Astrocyte of the cerebellum (primary cell): ENCODE data around the gene ARL5C.

ENCODE experiments used
- DNase-seq: peaks from one replicate; pipeline ENCODE4 v3.0.0-alpha.2; 2011; ENCODE audit warnings: low read depth
- H3K4me3 ChIP-seq: 2 replicates; pipeline ENCODE4 v1.5.1; 2011; ENCODE audit warnings: mild to moderate bottlenecking, low read depth, low read length, moderate library complexity
- CTCF ChIP-seq: IDR thresholded peaks from 2 replicates; pipeline ENCODE4 v1.5.1; 2012; ENCODE audit warnings: low read length, low read depth, moderate library complexity, mild to moderate bottlenecking; ENCODE audit errors: missing control alignments
- in situ Hi-C: cut with HindIII; loops from 2 replicates; pipeline ENCODE4 v1.10.0; 2017; ENCODE audit warnings: low sequenced_read_pairs

Gene ARL5C

GRCh38 chr17:39139561-39139960, 26.4 kb downstream of the ARL5C start:
- TF ChIP-seq CTCF: no peak
- in situ Hi-C loops: no loop called here
- DNase-seq: no peak
- H3K4me3 ChIP-seq: no peak overlapping the region

GRCh38 chr17:39139161-39139511, 26.8 kb downstream of the ARL5C start:
- no peak for DNase-seq
- no peak for TF ChIP-seq CTCF
- no peak overlapping the region for H3K4me3 ChIP-seq

GRCh38 chr17:39138431-39139160, 27.4 kb downstream of the ARL5C start:
- no peak overlapping the region for H3K4me3 ChIP-seq
- in situ Hi-C loops: no loop called here
- no peak for TF ChIP-seq CTCF

More at GRCh38 chr17:39139161-39139511, 26.8 kb downstream of the ARL5C start:
- in situ Hi-C loops: no loop called here

GRCh38 chr17:39134878-39135277, 31.1 kb downstream of the ARL5C start:
- in situ Hi-C loops: no loop called here
- no peak for DNase-seq
- no peak for TF ChIP-seq CTCF

More at GRCh38 chr17:39138431-39139160, 27.4 kb downstream of the ARL5C start:
- DNase-seq: no peak

GRCh38 chr17:39132192-39132610, 33.8 kb downstream of the ARL5C start:
- H3K4me3 ChIP-seq: no peak overlapping the region
- DNase-seq: peak; percentile 71
- in situ Hi-C loops: no loop called here
- no peak for TF ChIP-seq CTCF

More at GRCh38 chr17:39134878-39135277, 31.1 kb downstream of the ARL5C start:
- H3K4me3 ChIP-seq: no peak overlapping the region

- H3K4me3 ChIP-seq: no peak overlapping the region
- in situ Hi-C loops: no loop called here
- no peak for DNase-seq
- TF ChIP-seq CTCF: no peak
These were observed 34.3 kb downstream of the ARL5C start for GRCh38 chr17:39131616-39132015.
